BE2C (cell line): ENCODE data around the gene EGR1.

Experiments
- DNase-seq: peaks from one replicate; pipeline ENCODE4 v3.0.0-alpha.2; 2020
- H3K27me3 ChIP-seq: fragments of 250-450 bp; sonication (Bioruptor Pico); 2 replicates; pipeline ENCODE4 v1.5.1; 2020; ENCODE audit warnings: mild to moderate bottlenecking
- H3K36me3 ChIP-seq: fragments of 250-450 bp; sonication (Bioruptor Pico); 2 replicates; pipeline ENCODE4 v1.5.1; 2020; ENCODE audit warnings: mild to moderate bottlenecking
- H3K4me1 ChIP-seq: fragments of 250-450 bp; sonication (Bioruptor Pico); 2 replicates; pipeline ENCODE4 v1.5.1; 2020
- H3K4me3 ChIP-seq: 2 replicates; pipeline ENCODE4 v1.5.1; 2011; ENCODE audit warnings: low read depth, low read length
- H3K9me3 ChIP-seq: fragments of 250-450 bp; sonication (Bioruptor Pico); 2 replicates; pipeline ENCODE4 v1.5.1; 2020
- CTCF ChIP-seq: IDR thresholded peaks from 2 replicates; pipeline ENCODE4 v1.5.1; 2012; ENCODE audit warnings: mild to moderate bottlenecking, low read depth, low read length

The EGR1 gene

DNA sequence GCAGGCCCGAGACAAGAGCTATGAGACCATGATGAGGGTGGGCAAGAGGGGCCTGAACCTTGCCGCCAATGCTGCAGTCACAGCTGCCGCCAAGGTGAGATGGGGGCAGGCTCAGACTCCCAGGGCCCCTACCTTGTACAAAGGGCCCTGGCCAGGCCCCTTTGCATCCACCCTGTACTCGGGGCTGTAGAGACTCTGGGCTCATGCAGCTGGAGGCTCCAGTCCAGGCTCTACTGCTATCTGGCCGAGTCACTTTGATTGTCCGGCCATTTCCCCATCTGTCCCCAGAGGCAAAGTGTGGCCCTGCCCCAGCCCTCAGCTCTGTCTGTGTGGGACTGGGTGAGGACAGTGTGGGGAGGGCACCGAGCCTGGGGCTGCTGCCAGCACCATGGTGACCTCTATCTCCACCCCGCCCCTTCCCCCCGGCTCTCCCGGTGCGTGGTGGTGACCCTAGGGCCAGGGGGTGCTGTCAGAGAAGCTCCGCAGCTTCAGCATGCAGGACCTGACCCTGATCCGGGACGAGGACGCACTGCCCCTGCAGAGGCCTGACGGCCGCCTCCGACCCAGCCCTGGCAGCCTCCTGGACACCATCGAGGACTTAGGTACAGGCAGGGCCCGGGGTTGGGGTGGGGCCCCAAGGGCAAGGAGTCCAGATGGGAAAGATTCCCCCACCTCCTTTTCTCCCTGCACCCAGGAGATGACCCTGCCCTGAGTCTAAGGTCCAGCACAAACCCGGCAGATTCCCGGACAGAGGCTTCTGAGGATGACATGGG lies 20.3 kb upstream of the EGR1 start:
- Histone ChIP-seq H3K9me3 (no peaks in the 10 kb centered on the region), H3K4me1 (peaks cover 12% of the 10 kb centered on the region), H3K36me3 (no peaks in the 10 kb centered on the region), H3K4me3 (no peak overlapping the region), H3K27me3 (no peaks in the 10 kb centered on the region)
- no peak for TF ChIP-seq CTCF
- DNase-seq: no peak

- no peak for DNase-seq
- H3K4me3 ChIP-seq: no peak overlapping the region
- TF ChIP-seq CTCF: no peak
Measured at GRCh38 chr5:138445547-138446271, 19.6 kb upstream of the EGR1 start.

DNA sequence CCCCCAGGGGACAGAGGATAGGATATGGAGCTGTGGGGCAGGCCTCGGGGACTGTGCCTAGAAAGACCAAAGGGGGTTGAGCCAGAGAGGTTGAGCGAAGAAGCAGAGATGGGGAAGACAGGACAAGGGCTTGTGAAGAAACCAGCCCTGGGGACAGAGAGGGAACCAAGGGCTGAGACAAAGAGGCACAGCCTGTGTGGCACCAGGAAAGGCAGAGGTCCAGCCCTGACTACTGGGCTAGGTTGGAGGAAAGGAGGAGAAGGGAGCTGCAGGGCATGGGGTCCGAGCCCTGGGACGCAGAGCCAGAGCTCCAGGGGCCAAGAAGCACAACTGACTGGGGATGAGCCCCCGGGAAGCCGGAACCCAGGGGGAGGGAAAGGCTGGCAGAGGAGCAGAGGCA lies 17.2 kb upstream of the EGR1 start:
- no peaks in the 10 kb centered on the region for H3K9me3 ChIP-seq
- TF ChIP-seq CTCF: no peak
- no peak for DNase-seq

More at GRCh38 chr5:138445547-138446271, 19.6 kb upstream of the EGR1 start:
- Histone ChIP-seq H3K4me1 (peaks cover 12% of the 10 kb centered on the region), H3K36me3 (no peaks in the 10 kb centered on the region), H3K9me3 (no peaks in the 10 kb centered on the region), H3K27me3 (no peaks in the 10 kb centered on the region)

DNA sequence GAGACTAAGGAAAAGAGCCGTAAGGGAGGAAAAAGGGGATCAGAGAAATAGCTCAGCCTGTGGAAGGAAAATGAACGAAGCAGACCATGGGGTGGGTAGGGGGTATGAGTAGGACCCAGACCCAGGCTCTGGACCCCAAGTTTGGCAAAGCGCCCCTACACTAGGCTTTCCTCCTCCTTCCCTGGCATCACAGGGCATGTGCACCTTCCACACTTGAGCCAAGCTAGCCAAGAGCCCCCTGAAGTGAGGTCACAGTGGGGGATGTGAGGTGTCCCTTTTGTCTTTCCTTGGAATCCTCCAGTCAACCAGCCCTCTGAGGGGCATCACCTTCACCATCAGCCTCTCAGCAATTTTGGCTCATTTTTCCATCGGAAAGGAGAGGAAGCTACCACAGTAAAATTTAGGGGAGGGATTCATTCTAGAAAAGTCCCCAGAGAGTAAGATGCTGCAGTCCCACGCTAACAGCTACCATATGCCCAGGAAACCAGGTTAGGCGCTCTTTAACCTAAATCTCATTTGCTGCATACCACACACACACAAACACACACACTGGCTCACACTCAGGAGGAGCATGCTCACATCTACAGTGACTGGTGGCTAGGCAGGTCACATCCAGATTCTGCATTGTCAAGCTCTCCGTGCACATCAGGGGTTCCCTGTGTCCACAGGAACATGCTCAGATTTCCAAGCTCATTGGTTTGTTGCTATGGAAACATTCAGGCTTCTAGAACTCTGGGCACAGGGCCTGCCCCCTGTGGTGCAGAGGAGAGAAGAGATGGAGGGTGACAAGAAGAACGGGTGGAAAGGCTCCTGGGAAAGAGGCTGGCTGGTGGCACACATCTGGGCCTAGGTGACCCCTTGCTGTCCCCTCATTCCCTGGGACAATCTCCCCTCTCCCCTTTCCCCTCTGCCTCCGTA lies 16.5 kb upstream of the EGR1 start:
- Histone ChIP-seq H3K9me3 (no peaks in the 10 kb centered on the region), H3K27me3 (no peaks in the 10 kb centered on the region), H3K4me3 (no peak overlapping the region), H3K4me1 (peaks cover 12% of the 10 kb centered on the region), H3K36me3 (no peaks in the 10 kb centered on the region)
- DNase-seq: no peak
- TF ChIP-seq CTCF: no peak

More for the DNA sequence above, 17.2 kb upstream of the EGR1 start:
- no peaks in the 10 kb centered on the region for H3K36me3 ChIP-seq
- H3K4me1 ChIP-seq: peaks cover 12% of the 10 kb centered on the region
- H3K4me3 ChIP-seq: no peak overlapping the region
- H3K27me3 ChIP-seq: no peaks in the 10 kb centered on the region

- no peaks in the 10 kb centered on the region for H3K27me3 ChIP-seq
- no peaks in the 10 kb centered on the region for H3K9me3 ChIP-seq
- DNase-seq: peak; percentile 92
- no peaks in the 10 kb centered on the region for H3K36me3 ChIP-seq
- peaks cover 12% of the 10 kb centered on the region for H3K4me1 ChIP-seq
- peak overlapping the region; percentile 29 for H3K4me3 ChIP-seq
- TF ChIP-seq CTCF: peak; percentile 92
Measured at GRCh38 chr5:138449501-138450239, 15.6 kb upstream of the EGR1 start.
